Neural cell (in vitro differentiated cells): ENCODE measurements around the gene PRKAG2. TPM values are rescaled to one million over a fixed set of nuclear protein-coding genes. Genes with fewer than 3 reads are reported as not detected.

Experiments used
- H2AFZ ChIP-seq: fragments of 200-600, 300-800 bp; sonication (generic), shearing (Covaris generic); 2 replicates; pipeline ENCODE4 v1.6.0; 2014; ENCODE audit warnings: low read depth, mild to moderate bottlenecking, antibody characterized with exemption, low read length, moderate library complexity
- H3F3A ChIP-seq: fragments of 200-600 bp; shearing (Covaris generic); 2 replicates; pipeline ENCODE4 v1.6.1; 2016; ENCODE audit warnings: mild to moderate bottlenecking, moderate library complexity, mixed read lengths, antibody characterized with exemption, low read length; ENCODE audit not compliant: insufficient read depth, poor library complexity, severe bottlenecking
- H3K27ac ChIP-seq: fragments of 200-600, 300-800 bp; sonication (generic), shearing (Covaris generic); 2 replicates; pipeline ENCODE4 v1.5.1; 2014; ENCODE audit warnings: mild to moderate bottlenecking, low read length, moderate library complexity
- H3K27me3 ChIP-seq: fragments of 300-800, 200-600 bp; sonication (generic), shearing (Covaris generic); 2 replicates; pipeline ENCODE4 v1.6.0; 2014; ENCODE audit warnings: mild to moderate bottlenecking, low read depth, low read length, moderate library complexity; ENCODE audit not compliant: insufficient read depth
- H3K36me3 ChIP-seq: fragments of 300-800, 200-600 bp; sonication (generic), shearing (Covaris generic); 2 replicates; pipeline ENCODE4 v1.5.1; 2014; ENCODE audit warnings: mild to moderate bottlenecking, antibody characterized with exemption, low read length, moderate library complexity; ENCODE audit not compliant: insufficient read depth
- H3K4me2 ChIP-seq: fragments of 300-800, 200-600 bp; sonication (generic), shearing (Covaris generic); 2 replicates; pipeline ENCODE4 v1.6.0; 2014; ENCODE audit warnings: mild to moderate bottlenecking, low read length
- H3K4me3 ChIP-seq: fragments of 300-800, 200-600 bp; sonication (generic), shearing (Covaris generic); 2 replicates; pipeline ENCODE4 v1.5.1; 2014; ENCODE audit warnings: mild to moderate bottlenecking, low read length, moderate library complexity
- H3K79me2 ChIP-seq: fragments of 200-600 bp; shearing (Covaris generic); replicated peaks from 2 replicates; pipeline ENCODE4 v1.6.0; 2014; ENCODE audit warnings: mild to moderate bottlenecking, low read length, moderate library complexity; ENCODE audit not compliant: insufficient read depth
- H3K9ac ChIP-seq: fragments of 300-800, 200-600 bp; sonication (generic), shearing (Covaris generic); 2 replicates; pipeline ENCODE4 v1.6.1; 2016; ENCODE audit warnings: mild to moderate bottlenecking, low read length, mixed read lengths
- H3K9me2 ChIP-seq: fragments of 200-600 bp; shearing (Covaris generic); 2 replicates; pipeline ENCODE4 v1.6.1; 2016; ENCODE audit warnings: mild to moderate bottlenecking, low read length, mixed read lengths; ENCODE audit not compliant: insufficient read depth
- H3K9me3 ChIP-seq: fragments of 200-600, 300-800 bp; sonication (generic), shearing (Covaris generic); 2 replicates; pipeline ENCODE4 v1.6.1; 2016; ENCODE audit warnings: mild to moderate bottlenecking, mixed run types, low read length, moderate library complexity, mixed read lengths
- H4K20me1 ChIP-seq: fragments of 200-600 bp; shearing (Covaris generic); 2 replicates; pipeline ENCODE4 v1.6.1; 2016; ENCODE audit warnings: mild to moderate bottlenecking, mixed run types; ENCODE audit not compliant: insufficient read depth
- EP300 ChIP-seq: fragments of 450-650 bp; conservative IDR thresholded peaks from 2 replicates; pipeline ENCODE4 v1.6.1; 2014; ENCODE audit warnings: antibody characterized with exemption, mild to moderate bottlenecking, moderate library complexity; ENCODE audit not compliant: poor library complexity, severe bottlenecking
- EZH2 ChIP-seq: fragments of 200-600, 300-800 bp; shearing (Covaris generic), sonication (generic); IDR thresholded peaks from 2 replicates; pipeline ENCODE4 v1.6.1; 2014; ENCODE audit warnings: antibody characterized with exemption, low read length, borderline replicate concordance, mild to moderate bottlenecking; ENCODE audit not compliant: insufficient read depth, poor library complexity, severe bottlenecking
- MXI1 ChIP-seq: fragments of 450-650 bp; conservative IDR thresholded peaks from 2 replicates; pipeline ENCODE4 v1.6.1; 2014; ENCODE audit warnings: antibody characterized with exemption, mild to moderate bottlenecking; ENCODE audit not compliant: poor library complexity, severe bottlenecking
- POLR2AphosphoS5 ChIP-seq: IDR thresholded peaks from 2 replicates; pipeline ENCODE4 v1.6.1; 2012
- RAD21 ChIP-seq: fragments of 450-650 bp; conservative IDR thresholded peaks from 2 replicates; pipeline ENCODE4 v1.6.1; 2014; ENCODE audit warnings: antibody characterized with exemption, mild to moderate bottlenecking, moderate library complexity
- SMC3 ChIP-seq: fragments of 450-650 bp; conservative IDR thresholded peaks from 2 replicates; pipeline ENCODE4 v1.6.1; 2014; ENCODE audit warnings: antibody characterized with exemption, mild to moderate bottlenecking, moderate library complexity; ENCODE audit not compliant: poor library complexity
- TAF1 ChIP-seq: IDR thresholded peaks from 2 replicates; pipeline ENCODE4 v1.6.1; 2012; ENCODE audit warnings: low read depth
- polyA plus RNA-seq: library from polyadenylated mRNA; depleted of rRNA; stranded (reverse); fragments of >200 nt; gene quantifications from 2 replicates; pipeline ENCODE4 v1.2.3, GENCODE V29; 2014
- TF ChIP-seq, protein P1 (sequence below): IDR thresholded peaks from 2 replicates; pipeline ENCODE4 v1.6.1; 2012; ENCODE audit warnings: borderline replicate concordance
- TF ChIP-seq, protein P2 (sequence below): fragments of 450-650 bp; IDR thresholded peaks from 2 replicates; pipeline ENCODE4 v1.5.1; 2014; ENCODE audit warnings: antibody characterized with exemption, mild to moderate bottlenecking, moderate library complexity; ENCODE audit not compliant: poor library complexity, severe bottlenecking

The PRKAG2 gene
- polyA plus RNA-seq, 1 donor from 2014 or later, result 22.9 TPM

DNA sequence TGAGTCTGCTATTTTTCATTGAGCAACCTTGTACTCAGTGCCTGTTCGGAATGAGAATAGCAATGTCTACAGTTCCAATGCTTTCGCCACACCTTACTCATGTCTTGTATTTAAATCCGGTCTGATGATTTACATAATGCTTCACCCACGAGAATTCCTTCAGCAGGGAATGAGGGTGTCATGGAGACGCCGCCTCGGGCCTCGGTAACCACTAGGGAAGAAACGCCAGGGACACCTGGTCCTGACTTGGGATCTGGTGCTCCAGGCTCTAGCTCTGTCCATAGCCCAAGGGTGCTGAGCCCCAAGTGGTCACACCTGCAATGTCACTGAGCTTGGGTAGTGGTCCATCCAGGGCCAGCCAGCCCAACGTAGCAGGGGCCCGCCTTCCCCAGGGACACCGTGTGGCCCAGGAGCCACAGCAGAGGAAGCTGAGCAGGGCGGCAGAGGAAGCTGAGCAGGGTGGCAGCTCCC, 37.4 kb downstream of the PRKAG2 start:
- Histone ChIP-seq H3K27me3 (peaks cover 13% of the 10 kb centered on the region), H3K4me3 (no peak overlapping the region)
- TF ChIP-seq EZH2 (no peak), RAD21 (no peak), POLR2AphosphoS5 (no peak), MXI1 (no peak), SMC3 (no peak), TAF1 (no peak), EP300 (no peak)
- TF ChIP-seq, protein P1, sequence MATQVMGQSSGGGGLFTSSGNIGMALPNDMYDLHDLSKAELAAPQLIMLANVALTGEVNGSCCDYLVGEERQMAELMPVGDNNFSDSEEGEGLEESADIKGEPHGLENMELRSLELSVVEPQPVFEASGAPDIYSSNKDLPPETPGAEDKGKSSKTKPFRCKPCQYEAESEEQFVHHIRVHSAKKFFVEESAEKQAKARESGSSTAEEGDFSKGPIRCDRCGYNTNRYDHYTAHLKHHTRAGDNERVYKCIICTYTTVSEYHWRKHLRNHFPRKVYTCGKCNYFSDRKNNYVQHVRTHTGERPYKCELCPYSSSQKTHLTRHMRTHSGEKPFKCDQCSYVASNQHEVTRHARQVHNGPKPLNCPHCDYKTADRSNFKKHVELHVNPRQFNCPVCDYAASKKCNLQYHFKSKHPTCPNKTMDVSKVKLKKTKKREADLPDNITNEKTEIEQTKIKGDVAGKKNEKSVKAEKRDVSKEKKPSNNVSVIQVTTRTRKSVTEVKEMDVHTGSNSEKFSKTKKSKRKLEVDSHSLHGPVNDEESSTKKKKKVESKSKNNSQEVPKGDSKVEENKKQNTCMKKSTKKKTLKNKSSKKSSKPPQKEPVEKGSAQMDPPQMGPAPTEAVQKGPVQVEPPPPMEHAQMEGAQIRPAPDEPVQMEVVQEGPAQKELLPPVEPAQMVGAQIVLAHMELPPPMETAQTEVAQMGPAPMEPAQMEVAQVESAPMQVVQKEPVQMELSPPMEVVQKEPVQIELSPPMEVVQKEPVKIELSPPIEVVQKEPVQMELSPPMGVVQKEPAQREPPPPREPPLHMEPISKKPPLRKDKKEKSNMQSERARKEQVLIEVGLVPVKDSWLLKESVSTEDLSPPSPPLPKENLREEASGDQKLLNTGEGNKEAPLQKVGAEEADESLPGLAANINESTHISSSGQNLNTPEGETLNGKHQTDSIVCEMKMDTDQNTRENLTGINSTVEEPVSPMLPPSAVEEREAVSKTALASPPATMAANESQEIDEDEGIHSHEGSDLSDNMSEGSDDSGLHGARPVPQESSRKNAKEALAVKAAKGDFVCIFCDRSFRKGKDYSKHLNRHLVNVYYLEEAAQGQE, result no peak
- TF ChIP-seq, protein P2, sequence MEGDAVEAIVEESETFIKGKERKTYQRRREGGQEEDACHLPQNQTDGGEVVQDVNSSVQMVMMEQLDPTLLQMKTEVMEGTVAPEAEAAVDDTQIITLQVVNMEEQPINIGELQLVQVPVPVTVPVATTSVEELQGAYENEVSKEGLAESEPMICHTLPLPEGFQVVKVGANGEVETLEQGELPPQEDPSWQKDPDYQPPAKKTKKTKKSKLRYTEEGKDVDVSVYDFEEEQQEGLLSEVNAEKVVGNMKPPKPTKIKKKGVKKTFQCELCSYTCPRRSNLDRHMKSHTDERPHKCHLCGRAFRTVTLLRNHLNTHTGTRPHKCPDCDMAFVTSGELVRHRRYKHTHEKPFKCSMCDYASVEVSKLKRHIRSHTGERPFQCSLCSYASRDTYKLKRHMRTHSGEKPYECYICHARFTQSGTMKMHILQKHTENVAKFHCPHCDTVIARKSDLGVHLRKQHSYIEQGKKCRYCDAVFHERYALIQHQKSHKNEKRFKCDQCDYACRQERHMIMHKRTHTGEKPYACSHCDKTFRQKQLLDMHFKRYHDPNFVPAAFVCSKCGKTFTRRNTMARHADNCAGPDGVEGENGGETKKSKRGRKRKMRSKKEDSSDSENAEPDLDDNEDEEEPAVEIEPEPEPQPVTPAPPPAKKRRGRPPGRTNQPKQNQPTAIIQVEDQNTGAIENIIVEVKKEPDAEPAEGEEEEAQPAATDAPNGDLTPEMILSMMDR, result no peak

DNA sequence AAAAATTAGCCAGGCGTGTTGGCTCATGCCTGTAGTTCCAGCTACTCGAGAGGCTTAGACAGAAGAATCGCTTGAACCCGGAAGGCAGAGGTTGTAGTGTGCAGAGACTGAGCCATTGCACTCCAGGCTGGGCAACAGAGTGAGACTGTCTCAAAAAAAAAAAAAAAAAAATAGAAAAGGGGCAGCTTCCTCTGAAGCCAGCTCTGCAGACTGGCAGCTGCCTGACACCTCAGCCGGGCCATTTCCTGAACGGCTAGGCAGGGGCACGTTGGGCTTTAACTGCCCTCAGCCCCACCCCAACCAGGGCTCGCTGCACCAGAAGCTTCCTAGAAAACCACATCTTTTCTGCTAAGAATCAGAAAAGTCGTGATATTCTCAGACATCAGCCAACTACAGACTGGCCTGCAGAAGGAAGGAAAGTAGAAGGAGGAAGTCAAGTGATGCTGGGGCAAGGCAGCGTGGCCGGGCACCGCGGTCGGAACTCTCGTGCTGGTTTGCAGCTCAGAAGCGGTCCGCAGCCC, 38.0 kb downstream of the PRKAG2 start:
- peaks cover 13% of the 10 kb centered on the region for H3K27me3 ChIP-seq
- H4K20me1 ChIP-seq, result no peaks in the 10 kb centered on the region
- no peak overlapping the region for H3K4me2 ChIP-seq
- H3K79me2 ChIP-seq, result no peaks in the 10 kb centered on the region
- H3K9ac ChIP-seq, result no peak overlapping the region
- H3F3A ChIP-seq, result no peaks in the 10 kb centered on the region
- H2AFZ ChIP-seq, result no peak overlapping the region
- no peaks in the 10 kb centered on the region for H3K9me3 ChIP-seq
- TF ChIP-seq RAD21 (no peak), MXI1 (no peak), EZH2 (no peak), EP300 (no peak), TAF1 (no peak), POLR2AphosphoS5 (no peak), SMC3 (no peak)
- TF ChIP-seq, protein P1, result no peak
- TF ChIP-seq, protein P2, result no peak
- no peak overlapping the region for H3K4me3 ChIP-seq
- H3K9me2 ChIP-seq, result no peaks in the 10 kb centered on the region
- no peak overlapping the region for H3K27ac ChIP-seq
- H3K36me3 ChIP-seq, result no peaks in the 10 kb centered on the region

More for the DNA sequence above, 37.4 kb downstream of the PRKAG2 start:
- Histone ChIP-seq H4K20me1 (no peaks in the 10 kb centered on the region), H3F3A (no peaks in the 10 kb centered on the region), H3K79me2 (no peaks in the 10 kb centered on the region), H2AFZ (no peak overlapping the region), H3K9me3 (no peaks in the 10 kb centered on the region), H3K4me2 (no peak overlapping the region), H3K9ac (no peak overlapping the region), H3K36me3 (no peaks in the 10 kb centered on the region), H3K27ac (no peak overlapping the region), H3K9me2 (no peaks in the 10 kb centered on the region)
